B cell (primary cell): ENCODE data around the gene NACA. TPM values are rescaled to one million over a fixed set of nuclear protein-coding genes. Genes with fewer than 3 reads are reported as not detected.

Experiments used
- ATAC-seq: fragments of 200-7000 bp; cut with Tn5 transposase; one replicate; pipeline ENCODE4 v1.10.0; 2021; ENCODE audit warnings: low read depth, mild to moderate bottlenecking, moderate number of reproducible peaks, moderate library complexity
- CTCF ChIA-PET: fragments of 350-600 bp; sonication (Branson Sonifier 250); formaldehyde crosslinking; loops from one replicate; lab custom pipeline; 2021; ENCODE audit warnings: antibody characterized with exemption, inconsistent platforms; lab: Charles Lee
- POLR2A ChIA-PET: fragments of 350-600 bp; sonication (Branson Sonifier 250); formaldehyde crosslinking; loops from one replicate; lab custom pipeline; 2021; ENCODE audit warnings: antibody characterized with exemption; lab: Charles Lee
- DNase-seq: peaks from one replicate; pipeline ENCODE4 v3.0.0; 2013
- H2AFZ ChIP-seq: 2 replicates; pipeline ENCODE4 v1.6.1; 2012; ENCODE audit warnings: mild to moderate bottlenecking, low read depth, low read length; ENCODE audit not compliant: insufficient read depth, poor library complexity, severe bottlenecking
- H3K27ac ChIP-seq, 2 donors: 1 replicate in 1 of 2; 2 replicates in 1 of 2; pipeline ENCODE4 v1.5.1; 2012 to 2013; ENCODE audit warnings: low read length in 2 of 2, mild to moderate bottlenecking in 2 of 2, moderate library complexity in 1 of 2
- H3K27me3 ChIP-seq, 4 experiments: fragments of 200-600 bp in 1 of 4; sonication (generic) in 1 of 4; replicated peaks in 1 of 4; 1 replicate in 2 of 4; 2 replicates in 2 of 4; pipeline versions ENCODE4 v1.6.1 to v1.7.0; 2013 to 2016; ENCODE audit warnings: low read length in 3 of 4, mild to moderate bottlenecking in 2 of 4, mixed read lengths in 1 of 4, moderate library complexity in 1 of 4; ENCODE audit not compliant: insufficient read depth in 4 of 4, control insufficient read depth in 3 of 4; ENCODE audit errors: control extremely low read depth in 1 of 4
- H3K36me3 ChIP-seq, 2 experiments: replicated peaks in 1 of 2; 1 replicate in 1 of 2; 2 replicates in 1 of 2; pipeline versions ENCODE4 v1.6.1 to v1.7.1; 2013; ENCODE audit warnings: low read length in 1 of 2; ENCODE audit not compliant: insufficient read depth in 2 of 2, control insufficient read depth in 1 of 2; ENCODE audit errors: control extremely low read depth in 1 of 2, extremely low read depth in 1 of 2
- H3K4me1 ChIP-seq, 2 donors: fragments of 200-600 bp in 1 of 2; sonication (generic) in 1 of 2; 1 replicate in 1 of 2; 2 replicates in 1 of 2; pipeline versions ENCODE4 v1.5.1 to v1.6.1; 2013 to 2017; ENCODE audit warnings: low read length in 2 of 2; ENCODE audit not compliant: control insufficient read depth in 2 of 2, insufficient read depth in 2 of 2
- H3K4me2 ChIP-seq: replicated peaks from 2 replicates; pipeline ENCODE3; 2012; ENCODE audit warnings: mild to moderate bottlenecking, low read depth, low read length; ENCODE audit not compliant: poor library complexity, severe bottlenecking
- H3K4me3 ChIP-seq, 5 experiments: fragments of 200-600 bp in 1 of 5; sonication (generic) in 1 of 5; 1 replicate in 3 of 5; 2 replicates in 2 of 5; pipeline versions ENCODE4 v1.5.1 to v1.7.0; 2011 to 2016; ENCODE audit warnings: low read length in 4 of 5, mild to moderate bottlenecking in 4 of 5, low read depth in 2 of 5, control low read depth in 1 of 5, moderate library complexity in 1 of 5; ENCODE audit not compliant: insufficient read depth in 1 of 5; ENCODE audit errors: control extremely low read depth in 1 of 5, extremely low read depth in 1 of 5
- H3K79me2 ChIP-seq: fragments of 200-600 bp; sonication (generic); one replicate; pipeline ENCODE4 v1.6.0; 2016; ENCODE audit warnings: low read length; ENCODE audit not compliant: control insufficient read depth, insufficient read depth
- H3K9ac ChIP-seq: fragments of 200-600 bp; sonication (generic); 2 replicates; pipeline ENCODE4 v1.6.1; 2017; ENCODE audit warnings: mild to moderate bottlenecking, low read length, moderate library complexity
- H3K9me3 ChIP-seq, 3 donors: one replicate each; pipeline versions ENCODE4 v1.6.1 to v1.7.1; 2013; ENCODE audit warnings: low read length in 2 of 3; ENCODE audit not compliant: control insufficient read depth in 2 of 3, insufficient read depth in 1 of 3; ENCODE audit errors: control extremely low read depth in 1 of 3
- H4K20me1 ChIP-seq: 2 replicates; pipeline ENCODE4 v1.6.0; 2012; ENCODE audit warnings: mild to moderate bottlenecking, low read length; ENCODE audit not compliant: insufficient read depth, control insufficient read depth, poor library complexity, severe bottlenecking
- H3K27ac Mint-ChIP-seq: one replicate; pipeline ENCODE4 v1.8.0; 2021; ENCODE audit warnings: mixed read lengths
- H3K27me3 Mint-ChIP-seq: one replicate; pipeline ENCODE4 v1.8.0; 2021; ENCODE audit warnings: mixed read lengths
- H3K4me1 Mint-ChIP-seq: one replicate; pipeline ENCODE4 v1.8.0; 2021; ENCODE audit warnings: mixed read lengths
- H3K4me3 Mint-ChIP-seq: one replicate; pipeline ENCODE4 v1.8.0; 2021; ENCODE audit warnings: mixed read lengths
- H3K9me3 Mint-ChIP-seq: one replicate; pipeline ENCODE4 v1.8.0; 2022; ENCODE audit warnings: mixed read lengths; ENCODE audit not compliant: insufficient read depth
- EZH2 ChIP-seq: IDR thresholded peaks from 2 replicates; pipeline ENCODE4 v1.6.1; 2012; ENCODE audit warnings: borderline replicate concordance, low read depth, mild to moderate bottlenecking, moderate library complexity, low read length; ENCODE audit not compliant: insufficient read depth, poor library complexity, severe bottlenecking
- WGBS: methylation state at CpG from one replicate; pipeline ENCODE4 v1.1.5; 2013; ENCODE audit warnings: missing lambda C conversion rate; ENCODE audit not compliant: insufficient coverage; 5-methylcytosine and 5-hydroxymethylcytosine counted together
- intact Hi-C: fragments of 100-400 bp; cut with micrococcal nuclease; formaldehyde crosslinking; loops from one replicate; pipeline ENCODE4 v1.10.0; 2022
- polyA plus RNA-seq: library from polyadenylated mRNA; depleted of rRNA; stranded (reverse); fragments of >200 nt; gene quantifications from 2 replicates; pipeline ENCODE4 v1.2.3, GENCODE V29; 2012
- total RNA-seq, 2 donors: library from RNA; stranded (reverse); fragments of 120-200 nt in 1 of 2; gene quantifications; 1 replicate in 1 of 2; 2 replicates in 1 of 2; pipeline versions ENCODE4 v1.2.3 to v1.2.4, GENCODE V29; 2013 to 2022
- TF ChIP-seq, protein P1 (sequence below): fragments of 200-600 bp; IDR thresholded peaks from one replicate; pipeline ENCODE4 v1.8.0; 2022; ENCODE audit warnings: antibody characterized with exemption, mild to moderate bottlenecking

Gene NACA
- total and polyA plus RNA-seq, 2 donors (not counting 1 experiment from before 2014, with no cell fraction given), result 1,076 to 1,127 TPM

DNA sequence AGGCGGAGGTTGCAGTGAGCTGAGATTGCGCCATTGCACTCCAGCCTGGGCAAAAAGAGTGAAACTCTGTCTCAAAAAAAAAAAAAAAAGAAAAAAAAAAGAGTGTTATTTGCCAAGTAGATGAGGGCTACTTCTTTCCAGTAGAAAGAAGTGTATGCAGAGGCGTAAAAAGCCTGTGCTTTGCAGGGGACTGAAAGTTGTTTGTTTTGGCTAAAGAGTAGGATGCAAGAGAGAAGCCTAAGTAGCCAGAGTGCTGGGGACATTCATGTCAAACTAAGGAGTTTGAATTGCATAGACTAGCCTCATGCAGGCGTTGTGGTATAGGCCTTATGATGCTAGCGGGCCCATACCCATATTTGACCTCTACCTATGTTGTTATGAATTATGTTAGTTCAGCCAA lies 47.5 kb upstream of the NACA start:
- Histone ChIP-seq H3K4me3 (no peak overlapping the region), H3K27ac (no peak overlapping the region), H3K27me3 (no peaks in the 10 kb centered on the region), H3K9me3 (peaks cover 0 to 8% (median 0%) of the 10 kb centered on the region in 3 donors), H3K79me2 (no peaks in the 10 kb centered on the region), H3K4me2 (no peak overlapping the region), H2AFZ (no peak overlapping the region), H3K9ac (no peak overlapping the region), H3K36me3 (no peaks in the 10 kb centered on the region), H3K4me1 (peaks cover 3 to 4% of the 10 kb centered on the region in 2 donors), H4K20me1 (no peaks in the 10 kb centered on the region)
- WGBS, result 97% methylated on average over 3 of the region's 5 CpGs
- no peak for TF ChIP-seq EZH2
- TF ChIP-seq, protein P1, sequence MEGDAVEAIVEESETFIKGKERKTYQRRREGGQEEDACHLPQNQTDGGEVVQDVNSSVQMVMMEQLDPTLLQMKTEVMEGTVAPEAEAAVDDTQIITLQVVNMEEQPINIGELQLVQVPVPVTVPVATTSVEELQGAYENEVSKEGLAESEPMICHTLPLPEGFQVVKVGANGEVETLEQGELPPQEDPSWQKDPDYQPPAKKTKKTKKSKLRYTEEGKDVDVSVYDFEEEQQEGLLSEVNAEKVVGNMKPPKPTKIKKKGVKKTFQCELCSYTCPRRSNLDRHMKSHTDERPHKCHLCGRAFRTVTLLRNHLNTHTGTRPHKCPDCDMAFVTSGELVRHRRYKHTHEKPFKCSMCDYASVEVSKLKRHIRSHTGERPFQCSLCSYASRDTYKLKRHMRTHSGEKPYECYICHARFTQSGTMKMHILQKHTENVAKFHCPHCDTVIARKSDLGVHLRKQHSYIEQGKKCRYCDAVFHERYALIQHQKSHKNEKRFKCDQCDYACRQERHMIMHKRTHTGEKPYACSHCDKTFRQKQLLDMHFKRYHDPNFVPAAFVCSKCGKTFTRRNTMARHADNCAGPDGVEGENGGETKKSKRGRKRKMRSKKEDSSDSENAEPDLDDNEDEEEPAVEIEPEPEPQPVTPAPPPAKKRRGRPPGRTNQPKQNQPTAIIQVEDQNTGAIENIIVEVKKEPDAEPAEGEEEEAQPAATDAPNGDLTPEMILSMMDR, result no peak
- intact Hi-C loops, result no loop called here
- no peak for ATAC-seq
- H3K4me3 Mint-ChIP-seq, result no peak overlapping the region
- ChIA-PET POLR2A (no interaction called here), CTCF (no interaction called here)
- no peak overlapping the region for H3K27ac Mint-ChIP-seq
- H3K9me3 Mint-ChIP-seq, result no peaks in the 10 kb centered on the region
- no peak for DNase-seq
- peaks cover 12% of the 10 kb centered on the region for H3K4me1 Mint-ChIP-seq
- no peaks in the 10 kb centered on the region for H3K27me3 Mint-ChIP-seq

DNA sequence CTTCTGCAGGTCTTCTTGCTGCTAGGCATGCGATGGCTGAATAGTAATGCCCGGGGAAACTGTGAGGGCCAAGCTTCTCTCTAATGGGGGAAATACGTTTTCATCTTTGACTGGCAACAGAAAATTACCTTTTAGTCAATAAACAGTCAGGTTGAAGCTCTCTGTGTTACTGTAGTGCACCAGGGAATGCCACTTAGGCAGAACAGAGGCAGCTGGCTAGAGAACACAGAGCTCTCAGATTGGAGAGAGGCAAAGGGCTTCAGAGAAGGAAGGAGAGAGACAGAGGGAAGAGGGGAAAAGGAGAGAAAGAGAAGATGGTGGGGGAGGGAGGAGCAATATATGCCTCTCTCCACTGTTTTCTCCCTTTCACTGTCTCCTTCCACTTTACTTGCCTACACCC lies 44.8 kb upstream of the NACA start:
- ATAC-seq, result no peak
- H2AFZ ChIP-seq, result no peak overlapping the region
- CTCF ChIA-PET, result interaction anchor here (0.7 to 1.0 kb wide), 2 partner anchors 228 to 343 kb away, joined by 3 read pairs; no protein-coding TSS in a partner anchor

More for the DNA sequence above, 44.8 kb upstream of the NACA start:
- H3K4me2 ChIP-seq, result no peak overlapping the region
- H3K27ac Mint-ChIP-seq, result no peak overlapping the region
- no peaks in the 10 kb centered on the region for H3K9me3 Mint-ChIP-seq
- no peaks in the 10 kb centered on the region for H3K79me2 ChIP-seq
- H3K4me3 ChIP-seq, result no peak overlapping the region
- intact Hi-C loops, result no loop called here
- no peaks in the 10 kb centered on the region for H3K9me3 ChIP-seq
- peaks cover 19% of the 10 kb centered on the region for H3K4me1 Mint-ChIP-seq
- no peaks in the 10 kb centered on the region for H3K27me3 ChIP-seq
- H3K4me3 Mint-ChIP-seq, result no peak overlapping the region
- no peaks in the 10 kb centered on the region for H4K20me1 ChIP-seq
- no peaks in the 10 kb centered on the region for H3K36me3 ChIP-seq
- 100% methylated on average over 1 of the region's 3 CpGs for WGBS
- no peaks in the 10 kb centered on the region for H3K27me3 Mint-ChIP-seq
- H3K9ac ChIP-seq, result no peak overlapping the region
- TF ChIP-seq EZH2, result no peak
- TF ChIP-seq, protein P1, result no peak
- peaks cover 11 to 15% of the 10 kb centered on the region in 2 donors for H3K4me1 ChIP-seq
- H3K27ac ChIP-seq, result no peak overlapping the region
- POLR2A ChIA-PET, result interaction anchor here (0.7 kb wide), 1 partner anchor 290 kb away, joined by 6 read pairs; no protein-coding TSS in a partner anchor
- DNase-seq, result no peak
